Suprapubic skin (tissue), 3 donors: ENCODE data around the gene IQGAP2.

ENCODE experiments used
- EP300 ChIP-seq: sonication (generic); formaldehyde crosslinking; IDR thresholded peaks from one replicate; pipeline ENCODE4 v1.6.1; 2017; ENCODE audit warnings: antibody characterized with exemption
- TF ChIP-seq, protein P1 (sequence below), 2 donors: fragments of 200-600 bp in 1 of 2; fragments of 450-650 bp in 1 of 2; sonication (generic) in 1 of 2; IDR thresholded peaks; one replicate each; pipeline ENCODE4 v1.5.1; 2016 to 2019; ENCODE audit warnings: antibody characterized with exemption in 2 of 2, mild to moderate bottlenecking in 1 of 2, moderate library complexity in 1 of 2

DNA sequence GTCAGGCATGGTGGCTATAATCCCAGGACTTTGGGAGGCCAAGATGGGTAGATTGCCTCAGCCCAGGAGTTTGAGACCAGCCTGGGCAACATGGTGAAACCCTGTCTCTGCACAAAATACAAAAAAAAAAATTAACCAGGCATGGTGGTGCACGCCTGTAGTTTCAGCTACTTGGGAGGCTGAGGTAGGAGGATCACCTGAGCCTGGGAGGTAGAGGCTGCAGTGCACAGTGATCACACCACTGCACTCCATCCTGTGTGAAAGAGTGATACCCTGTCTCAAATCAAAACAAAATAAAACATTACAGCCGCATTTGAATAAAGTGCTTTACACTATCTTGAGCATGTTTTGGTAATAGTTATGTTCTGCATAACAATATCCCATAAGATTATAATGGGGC is 74.0 kb downstream of the IQGAP2 start:
- TF ChIP-seq EP300 = no peak
- TF ChIP-seq, protein P1, sequence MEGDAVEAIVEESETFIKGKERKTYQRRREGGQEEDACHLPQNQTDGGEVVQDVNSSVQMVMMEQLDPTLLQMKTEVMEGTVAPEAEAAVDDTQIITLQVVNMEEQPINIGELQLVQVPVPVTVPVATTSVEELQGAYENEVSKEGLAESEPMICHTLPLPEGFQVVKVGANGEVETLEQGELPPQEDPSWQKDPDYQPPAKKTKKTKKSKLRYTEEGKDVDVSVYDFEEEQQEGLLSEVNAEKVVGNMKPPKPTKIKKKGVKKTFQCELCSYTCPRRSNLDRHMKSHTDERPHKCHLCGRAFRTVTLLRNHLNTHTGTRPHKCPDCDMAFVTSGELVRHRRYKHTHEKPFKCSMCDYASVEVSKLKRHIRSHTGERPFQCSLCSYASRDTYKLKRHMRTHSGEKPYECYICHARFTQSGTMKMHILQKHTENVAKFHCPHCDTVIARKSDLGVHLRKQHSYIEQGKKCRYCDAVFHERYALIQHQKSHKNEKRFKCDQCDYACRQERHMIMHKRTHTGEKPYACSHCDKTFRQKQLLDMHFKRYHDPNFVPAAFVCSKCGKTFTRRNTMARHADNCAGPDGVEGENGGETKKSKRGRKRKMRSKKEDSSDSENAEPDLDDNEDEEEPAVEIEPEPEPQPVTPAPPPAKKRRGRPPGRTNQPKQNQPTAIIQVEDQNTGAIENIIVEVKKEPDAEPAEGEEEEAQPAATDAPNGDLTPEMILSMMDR (IDR thresholded peaks at IDR 0.05) = no peak
